ENCODE results near the gene PM20D2.

PM20D2 gene

GRCh38 chr6:89132057-89132456, 13.8 kb upstream of the PM20D2 start:
- Mint-ChIP-seq H3K36me3 (ENCODE audit: insufficient read depth) (no peaks in the 10 kb centered on the region), H3K9me3 (peaks cover 0 to 8% of the 10 kb centered on the region in 2 donors), H3K4me1 (ENCODE audit: low read depth in 2 of 2) (no peaks in the 10 kb centered on the region), H3K27ac (no peak overlapping the region), H3K27me3 (no peaks in the 10 kb centered on the region), H3K4me3 (no peak overlapping the region)
- no peak for ATAC-seq (replicated peaks)
- no peak for DNase-seq

- no peaks in the 10 kb centered on the region for H3K4me1 Mint-ChIP-seq (ENCODE audit: low read depth in 2 of 2)
- H3K27ac Mint-ChIP-seq = no peak overlapping the region
- H3K27me3 Mint-ChIP-seq = no peaks in the 10 kb centered on the region
- DNase-seq (no peak), ATAC-seq (replicated peaks) (no peak)
- H3K36me3 Mint-ChIP-seq (ENCODE audit: insufficient read depth) = no peaks in the 10 kb centered on the region
- H3K4me3 Mint-ChIP-seq = no peak overlapping the region
- peaks cover 0 to 1% of the 10 kb centered on the region in 2 donors for H3K9me3 Mint-ChIP-seq
Observed at GRCh38 chr6:89133981-89134380, 11.9 kb upstream of the PM20D2 start.

- DNase-seq = no peak
- Mint-ChIP-seq H3K4me3 (no peak overlapping the region), H3K36me3 (ENCODE audit: insufficient read depth) (no peaks in the 10 kb centered on the region), H3K27ac (no peak overlapping the region), H3K27me3 (no peaks in the 10 kb centered on the region), H3K4me1 (ENCODE audit: low read depth in 2 of 2) (no peaks in the 10 kb centered on the region), H3K9me3 (no peaks in the 10 kb centered on the region)
- no peak for ATAC-seq (replicated peaks)
Observed at GRCh38 chr6:89134723-89135122, 11.1 kb upstream of the PM20D2 start.

GRCh38 chr6:89138173-89138572, 7.7 kb upstream of the PM20D2 start:
- Mint-ChIP-seq H3K27me3 (no peaks in the 10 kb centered on the region), H3K9me3 (no peaks in the 10 kb centered on the region), H3K4me1 (ENCODE audit: low read depth in 2 of 2) (no peaks in the 10 kb centered on the region), H3K4me3 (no peak overlapping the region), H3K27ac (no peak overlapping the region), H3K36me3 (ENCODE audit: insufficient read depth) (no peaks in the 10 kb centered on the region)
- ATAC-seq (replicated peaks) (no peak), DNase-seq (no peak)

GRCh38 chr6:89139509-89140346, 6.1 kb upstream of the PM20D2 start:
- ATAC-seq (replicated peaks) (no peak), DNase-seq (no peak)
- no peaks in the 10 kb centered on the region for H3K36me3 Mint-ChIP-seq (ENCODE audit: insufficient read depth)
- H3K27me3 Mint-ChIP-seq = no peaks in the 10 kb centered on the region
- no peak overlapping the region for H3K27ac Mint-ChIP-seq
- H3K9me3 Mint-ChIP-seq = no peaks in the 10 kb centered on the region
- peaks cover 0 to 2% of the 10 kb centered on the region in 2 donors for H3K4me1 Mint-ChIP-seq (ENCODE audit: low read depth in 2 of 2)
- no peak overlapping the region for H3K4me3 Mint-ChIP-seq

GRCh38 chr6:89140347-89141156, 5.3 kb upstream of the PM20D2 start:
- ATAC-seq (replicated peaks) (no peak), DNase-seq (no peak)
- Mint-ChIP-seq H3K36me3 (ENCODE audit: insufficient read depth) (peaks cover 2% of the 10 kb centered on the region), H3K27me3 (no peaks in the 10 kb centered on the region), H3K9me3 (no peaks in the 10 kb centered on the region), H3K27ac (no peak overlapping the region), H3K4me1 (ENCODE audit: low read depth in 2 of 2) (peaks cover 0 to 5% of the 10 kb centered on the region in 2 donors), H3K4me3 (no peak overlapping the region)

- Mint-ChIP-seq H3K27ac (peak overlapping the region in 1 of 2 donors; percentile 97), H3K36me3 (ENCODE audit: insufficient read depth) (peaks cover 4% of the 10 kb centered on the region), H3K27me3 (no peaks in the 10 kb centered on the region), H3K4me3 (peak overlapping the region; percentile 36 to 96), H3K9me3 (no peaks in the 10 kb centered on the region), H3K4me1 (ENCODE audit: low read depth in 2 of 2) (peaks cover 7 to 25% of the 10 kb centered on the region in 2 donors)
- no peak for ATAC-seq (replicated peaks)
- no peak for DNase-seq
Observed at GRCh38 chr6:89144354-89144906, 1.4 kb upstream of the PM20D2 start.

GRCh38 chr6:89145091-89145955, 532 bp upstream of the PM20D2 start:
- Mint-ChIP-seq H3K27me3 (no peaks in the 10 kb centered on the region), H3K4me1 (ENCODE audit: low read depth in 2 of 2) (peaks cover 7 to 25% of the 10 kb centered on the region in 2 donors)

GRCh38 chr6:89146718-89147700, 1.2 kb downstream of the PM20D2 start:
- H3K4me1 Mint-ChIP-seq (ENCODE audit: low read depth in 2 of 2) = peaks cover 7 to 25% of the 10 kb centered on the region in 2 donors
- ATAC-seq (replicated peaks) (peak; percentile 44), DNase-seq (peak; percentile 8 to 18 (median 9))
- H3K9me3 Mint-ChIP-seq = no peaks in the 10 kb centered on the region
- H3K4me3 Mint-ChIP-seq = peak overlapping the region; percentile 81 to 91
- H3K27me3 Mint-ChIP-seq = no peaks in the 10 kb centered on the region
- peaks cover 4% of the 10 kb centered on the region for H3K36me3 Mint-ChIP-seq (ENCODE audit: insufficient read depth)
- peak overlapping the region in 1 of 2 donors; percentile 73 for H3K27ac Mint-ChIP-seq

More at GRCh38 chr6:89145091-89145955, 532 bp upstream of the PM20D2 start:
- peak overlapping the region; percentile 91 to 96 for H3K4me3 Mint-ChIP-seq
- H3K36me3 Mint-ChIP-seq (ENCODE audit: insufficient read depth) = peaks cover 4% of the 10 kb centered on the region
- no peaks in the 10 kb centered on the region for H3K9me3 Mint-ChIP-seq
- peak overlapping the region; percentile 88 to 97 for H3K27ac Mint-ChIP-seq
- ATAC-seq (replicated peaks) (peak; percentile 67), DNase-seq (peak in 1 of 3 experiments; percentile 21)

GRCh38 chr6:89148016-89148750, 2.3 kb downstream of the PM20D2 start:
- H3K27ac Mint-ChIP-seq = no peak overlapping the region
- peaks cover 7 to 25% of the 10 kb centered on the region in 2 donors for H3K4me1 Mint-ChIP-seq (ENCODE audit: low read depth in 2 of 2)
- ATAC-seq (replicated peaks) (no peak), DNase-seq (no peak)
- peak overlapping the region; percentile 41 to 44 for H3K4me3 Mint-ChIP-seq
- H3K9me3 Mint-ChIP-seq = no peaks in the 10 kb centered on the region
- no peaks in the 10 kb centered on the region for H3K27me3 Mint-ChIP-seq
- H3K36me3 Mint-ChIP-seq (ENCODE audit: insufficient read depth) = peaks cover 4% of the 10 kb centered on the region

- Mint-ChIP-seq H3K27me3 (no peaks in the 10 kb centered on the region), H3K9me3 (no peaks in the 10 kb centered on the region), H3K36me3 (ENCODE audit: insufficient read depth) (peaks cover 16% of the 10 kb centered on the region), H3K4me3 (no peak overlapping the region), H3K4me1 (ENCODE audit: low read depth in 2 of 2) (peaks cover 0 to 4% of the 10 kb centered on the region in 2 donors), H3K27ac (no peak overlapping the region)
- DNase-seq (no peak), ATAC-seq (replicated peaks) (no peak)
Observed at GRCh38 chr6:89154131-89154530, 8.3 kb downstream of the PM20D2 start.
